H1 (cell line): ENCODE data around the gene CDC42BPB. TPM values are rescaled to one million over a fixed set of nuclear protein-coding genes. Genes with fewer than 3 reads are reported as not detected.

Experiments used
- CTCF ChIA-PET: fragments of 300-600 bp; sonication (Branson Sonifier 250); formaldehyde crosslinking; loops from one replicate; lab custom pipeline; 2021; ENCODE audit not compliant: partially characterized antibody; lab: Charles Lee
- POLR2A ChIA-PET: fragments of 300-600 bp; sonication (Branson Sonifier 250); formaldehyde crosslinking; loops from one replicate; lab custom pipeline; 2021; ENCODE audit warnings: inconsistent platforms; ENCODE audit not compliant: partially characterized antibody; lab: Charles Lee
- DNase-seq, 2 experiments: peaks; one replicate each; pipeline versions ENCODE4 v3.0.0 to v3.0.0-alpha.2; 2010 to 2022; ENCODE audit warnings: low spot score in 2 of 2, low read depth in 1 of 2, mixed read lengths in 1 of 2
- FAIRE-seq: peaks from 2 replicates; lab custom pipeline; 2011; peaks lifted over from hg19 to GRCh38; lab: Jason Lieb, UNC
- H2AFZ ChIP-seq: 2 replicates; pipeline ENCODE4 v1.8.1; 2012; ENCODE audit warnings: low read length, inconsistent platforms
- H2AK5ac ChIP-seq: 2 replicates; pipeline ENCODE4 v1.6.1; 2013; ENCODE audit warnings: low read depth, low read length
- H2BK120ac ChIP-seq: replicated peaks from 2 replicates; pipeline ENCODE3; 2013; ENCODE audit warnings: low read depth, low read length, inconsistent platforms
- H2BK12ac ChIP-seq: 2 replicates; pipeline ENCODE4 v1.6.1; 2013; ENCODE audit warnings: low read depth, low read length
- H2BK15ac ChIP-seq: 2 replicates; pipeline ENCODE4 v1.6.1; 2013; ENCODE audit warnings: low read length
- H2BK20ac ChIP-seq: 2 replicates; pipeline ENCODE4 v1.6.1; 2013; ENCODE audit warnings: low read length
- H2BK5ac ChIP-seq: 2 replicates; pipeline ENCODE4 v1.6.1; 2013; ENCODE audit warnings: low read depth, low read length
- H3K14ac ChIP-seq: 2 replicates; pipeline ENCODE4 v1.6.1; 2013; ENCODE audit warnings: inconsistent platforms; ENCODE audit not compliant: insufficient read length
- H3K18ac ChIP-seq: 2 replicates; pipeline ENCODE4 v1.6.1; 2013; ENCODE audit warnings: low read length; ENCODE audit errors: extremely low read depth
- H3K23ac ChIP-seq: 2 replicates; pipeline ENCODE4 v1.6.1; 2013; ENCODE audit warnings: inconsistent platforms; ENCODE audit not compliant: insufficient read length
- H3K23me2 ChIP-seq: 2 replicates; pipeline ENCODE4 v1.6.1; 2013; ENCODE audit warnings: low read depth, low read length
- H3K27ac ChIP-seq: 2 replicates; pipeline ENCODE4 v1.6.1; 2011; ENCODE audit warnings: low read depth, low read length, inconsistent platforms
- H3K27me3 ChIP-seq, 4 experiments: replicated peaks in 1 of 4; 1 replicate in 1 of 4; 2 replicates in 3 of 4; pipeline versions ENCODE4 v1.6.1 to v1.8.1; 2011 to 2013; ENCODE audit warnings: low read length in 3 of 4, mild to moderate bottlenecking in 3 of 4, inconsistent platforms in 2 of 4, mixed read lengths in 2 of 4, moderate library complexity in 1 of 4; ENCODE audit not compliant: control insufficient read depth in 3 of 4, insufficient read depth in 3 of 4; ENCODE audit errors: extremely low read depth in 1 of 4
- H3K36me3 ChIP-seq, 4 experiments: 2 replicates each; pipeline versions ENCODE4 v1.6.1 to v1.8.1; 2011 to 2013; ENCODE audit warnings: mild to moderate bottlenecking in 4 of 4, low read length in 3 of 4, moderate library complexity in 2 of 4, control low read depth in 1 of 4, inconsistent platforms in 1 of 4; ENCODE audit not compliant: insufficient read depth in 4 of 4, control insufficient read depth in 2 of 4
- H3K4ac ChIP-seq: replicated peaks from 2 replicates; pipeline ENCODE3; 2013; ENCODE audit warnings: low read length, low read depth, mixed read lengths, inconsistent platforms; ENCODE audit not compliant: insufficient read length
- H3K4me1 ChIP-seq, 4 experiments: replicated peaks in 1 of 4; 1 replicate in 1 of 4; 2 replicates in 3 of 4; pipeline versions ENCODE4 v1.6.1 to v1.8.1; 2011 to 2013; ENCODE audit warnings: low read length in 3 of 4, inconsistent platforms in 2 of 4, mixed read lengths in 1 of 4; ENCODE audit not compliant: insufficient read depth in 4 of 4, control insufficient read depth in 3 of 4
- H3K4me2 ChIP-seq, 2 experiments: 2 replicates each; pipeline versions ENCODE4 v1.6.1 to v1.8.1; 2011 to 2013; ENCODE audit warnings: low read depth in 2 of 2, low read length in 2 of 2, control low read depth in 1 of 2, inconsistent platforms in 1 of 2, mild to moderate bottlenecking in 1 of 2; ENCODE audit not compliant: insufficient read depth in 1 of 2
- H3K4me3 ChIP-seq, 4 experiments: fragments of 200-600, 300-600 bp in 1 of 4; sonication (generic), shearing (Covaris generic), sonication (Bioruptor Twin) in 1 of 4; 2 replicates each; pipeline versions ENCODE4 v1.5.1 to v1.8.1; 2011 to 2016; ENCODE audit warnings: low read length in 4 of 4, low read depth in 3 of 4, control low read depth in 2 of 4, inconsistent platforms in 2 of 4, mild to moderate bottlenecking in 2 of 4, mixed read lengths in 1 of 4, moderate library complexity in 1 of 4; ENCODE audit not compliant: insufficient read depth in 2 of 4; ENCODE audit errors: extremely low read depth in 1 of 4
- H3K56ac ChIP-seq: replicated peaks from 2 replicates; pipeline ENCODE3; 2013; ENCODE audit warnings: low read depth, mild to moderate bottlenecking, mixed read lengths, low read length, inconsistent platforms; ENCODE audit not compliant: insufficient read length
- H3K79me1 ChIP-seq: 2 replicates; pipeline ENCODE4 v1.6.1; 2013; ENCODE audit warnings: low read depth, low read length, control low read depth
- H3K79me2 ChIP-seq, 2 experiments: 2 replicates each; pipeline versions ENCODE4 v1.6.1 to v1.8.1; 2012 to 2013; ENCODE audit warnings: low read length in 2 of 2, mild to moderate bottlenecking in 2 of 2, inconsistent platforms in 1 of 2; ENCODE audit not compliant: insufficient read depth in 2 of 2, control insufficient read depth in 1 of 2
- H3K9ac ChIP-seq, 4 experiments: replicated peaks in 1 of 4; 1 replicate in 1 of 4; 2 replicates in 3 of 4; pipeline versions ENCODE4 v1.6.1 to v1.8.1; 2011 to 2013; ENCODE audit warnings: low read depth in 3 of 4, low read length in 3 of 4, control low read depth in 2 of 4, mild to moderate bottlenecking in 2 of 4, moderate library complexity in 2 of 4, inconsistent platforms in 1 of 4; ENCODE audit errors: extremely low read depth in 1 of 4
- H3K9me3 ChIP-seq, 2 experiments: 2 replicates each; pipeline versions ENCODE4 v1.6.1 to v1.8.1; 2012 to 2013; ENCODE audit warnings: mild to moderate bottlenecking in 2 of 2, moderate library complexity in 2 of 2, control low read depth in 1 of 2, inconsistent platforms in 1 of 2, low read depth in 1 of 2, low read length in 1 of 2, mixed read lengths in 1 of 2; ENCODE audit not compliant: insufficient read depth in 2 of 2
- H4K20me1 ChIP-seq, 2 experiments: replicated peaks in 1 of 2; 2 replicates each; pipeline versions ENCODE3 to v1.8.1; 2011 to 2013; ENCODE audit warnings: inconsistent platforms in 2 of 2, low read length in 2 of 2, mild to moderate bottlenecking in 1 of 2; ENCODE audit not compliant: insufficient read depth in 2 of 2, control insufficient read depth in 1 of 2
- H4K5ac ChIP-seq: 2 replicates; pipeline ENCODE4 v1.6.1; 2013; ENCODE audit warnings: low read length, low read depth, mixed read lengths, inconsistent platforms; ENCODE audit not compliant: insufficient read length
- H4K8ac ChIP-seq: 2 replicates; pipeline ENCODE4 v1.8.0; 2013; ENCODE audit warnings: mild to moderate bottlenecking, moderate library complexity, low read length, inconsistent platforms; ENCODE audit not compliant: insufficient read depth; ENCODE audit errors: extremely low read depth
- H4K91ac ChIP-seq: replicated peaks from 2 replicates; pipeline ENCODE3; 2013; ENCODE audit warnings: low read length, mixed read lengths, inconsistent platforms; ENCODE audit not compliant: insufficient read length
- CTBP2 ChIP-seq: IDR thresholded peaks from 2 replicates; pipeline ENCODE4 v1.7.0; 2011; ENCODE audit warnings: borderline replicate concordance, mild to moderate bottlenecking, moderate library complexity, mixed read lengths, low read length; ENCODE audit not compliant: insufficient read depth, insufficient read length
- EP300 ChIP-seq, 2 experiments: IDR thresholded peaks; 1 replicate in 1 of 2; 2 replicates in 1 of 2; pipeline ENCODE4 v1.6.1; 2011 to 2012; ENCODE audit warnings: low read depth in 2 of 2, low read length in 2 of 2, mild to moderate bottlenecking in 2 of 2, borderline replicate concordance in 1 of 2, inconsistent platforms in 1 of 2, moderate library complexity in 1 of 2
- JUND ChIP-seq: IDR thresholded peaks from 2 replicates; pipeline ENCODE4 v1.6.1; 2011; ENCODE audit warnings: mild to moderate bottlenecking, improper control_type of control experiment, low read length
- RAD21 ChIP-seq, 2 experiments: IDR thresholded peaks in 1 of 2; conservative IDR thresholded peaks in 1 of 2; 2 replicates each; pipeline ENCODE4 v1.6.1; 2011; ENCODE audit warnings: low read depth in 2 of 2, low read length in 2 of 2, improper control_type of control experiment in 1 of 2, inconsistent platforms in 1 of 2, mild to moderate bottlenecking in 1 of 2, moderate library complexity in 1 of 2
- WGBS, 2 experiments: shearing (Covaris generic) in 1 of 2; methylation state at CpG; one replicate each; pipeline versions ENCODE4 v1.1.6 to v1.1.7; 2013 to 2015; ENCODE audit warnings: low lambda C conversion rate in 2 of 2, mixed read lengths in 2 of 2, inconsistent platforms in 1 of 2, low coverage in 1 of 2, missing lambda C conversion rate in 1 of 2; ENCODE audit not compliant: insufficient replicate concordance in 2 of 2, insufficient coverage in 1 of 2, insufficient read length in 1 of 2; ENCODE audit errors: extremely low coverage in 1 of 2, missing lambda C conversion rate in 1 of 2; 5-methylcytosine and 5-hydroxymethylcytosine counted together
- polyA plus RNA-seq, 7 experiments: library from polyadenylated mRNA; depleted of rRNA in 3 of 7; stranded (reverse) in 5 of 7; unstranded in 2 of 7; fragments of >200 nt in 5 of 7; fragments of 200-250 nt in 2 of 7; gene quantifications; 1 replicate in 5 of 7; 2 replicates in 1 of 7; 4 replicates in 1 of 7; pipeline versions ENCODE4 v1.2.1 to v1.2.3, GENCODE V29; 2011 to 2013; ENCODE audit warnings: missing spikeins in 2 of 7, mixed read lengths in 2 of 7
- total RNA-seq: library from RNA; stranded (reverse); fragmentation: NEBNext Ultra II Directional; extraction: Animal tissue kit (Norgen Biotek cat#: 25700); gene quantifications from 2 replicates; pipeline ENCODE4 v1.2.1, GENCODE V29; 2021
- TF ChIP-seq, protein P1 (sequence below): IDR thresholded peaks from 2 replicates; pipeline ENCODE4 v1.6.1; 2012; ENCODE audit warnings: inconsistent platforms
- TF ChIP-seq, protein P2 (sequence below): IDR thresholded peaks from 2 replicates; pipeline ENCODE4 v1.6.1; 2012; ENCODE audit warnings: inconsistent platforms

Gene CDC42BPB
- total and polyA plus RNA-seq, 2 of the 8 experiments (the other 6 are each of a cell fraction or from before 2014, with no cell fraction given): 51.2 to 88.2 TPM

GRCh38 chr14:102926104-102926503, 131.2 kb downstream of the CDC42BPB start:
- peak overlapping the region; percentile 68 for H2BK5ac ChIP-seq
- CTCF ChIA-PET: interaction anchor here (2.7 kb wide), 1 partner anchor 232 kb away, joined by 17 read pairs; no protein-coding TSS in a partner anchor

More at GRCh38 chr14:102926104-102926503, 131.2 kb downstream of the CDC42BPB start:
- no peak overlapping the region for H2BK20ac ChIP-seq
- H3K14ac ChIP-seq: no peak overlapping the region
- peak overlapping the region; percentile 92; the same call in 1 of the 2 replicates for H2BK12ac ChIP-seq
- peaks cover 0 to 11% of the 10 kb centered on the region in 2 experiments for H4K20me1 ChIP-seq
- H3K4me3 ChIP-seq: peak overlapping the region in 1 of 4 experiments; percentile 2; a peak in 2 of 8 replicates
- H3K23ac ChIP-seq: no peak overlapping the region
- TF ChIP-seq, protein P1, sequence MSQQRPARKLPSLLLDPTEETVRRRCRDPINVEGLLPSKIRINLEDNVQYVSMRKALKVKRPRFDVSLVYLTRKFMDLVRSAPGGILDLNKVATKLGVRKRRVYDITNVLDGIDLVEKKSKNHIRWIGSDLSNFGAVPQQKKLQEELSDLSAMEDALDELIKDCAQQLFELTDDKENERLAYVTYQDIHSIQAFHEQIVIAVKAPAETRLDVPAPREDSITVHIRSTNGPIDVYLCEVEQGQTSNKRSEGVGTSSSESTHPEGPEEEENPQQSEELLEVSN: 0 out of 2 replicates have a peak, but pooled peaks have one; percentile 30
- TF ChIP-seq JUND: no peak
- TF ChIP-seq CTBP2: no peak
- no peak for TF ChIP-seq EP300 (IDR thresholded peaks at IDR 0.05; ENCODE audit: borderline replicate concordance in 1 of 2, low read depth in 2 of 2, low read length in 2 of 2)
- TF ChIP-seq, protein P2, sequence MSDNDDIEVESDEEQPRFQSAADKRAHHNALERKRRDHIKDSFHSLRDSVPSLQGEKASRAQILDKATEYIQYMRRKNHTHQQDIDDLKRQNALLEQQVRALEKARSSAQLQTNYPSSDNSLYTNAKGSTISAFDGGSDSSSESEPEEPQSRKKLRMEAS: peak; percentile 36; the same call in 1 of the 2 replicates
- TF ChIP-seq RAD21 (IDR thresholded peaks at IDR 0.05 in 1 of 2, conservative IDR thresholded peaks at IDR 0.05 in 1 of 2; ENCODE audit: low read depth in 2 of 2, low read length in 2 of 2): no peak
- no peaks in the 10 kb centered on the region for H3K79me2 ChIP-seq
- 0 out of 2 replicates have a peak overlapping the region, but pooled peaks have one; percentile 34 for H2AFZ ChIP-seq
- H4K8ac ChIP-seq: no peak overlapping the region
- peak overlapping the region; percentile 62; the same call in 1 of the 2 replicates for H3K18ac ChIP-seq
- 36% methylated on average over 12 of the region's 12 CpGs; no CpG with 5 or more reads in 1 of the 2 experiments for WGBS, 2 experiments
- H3K4me1 ChIP-seq: peaks cover 5 to 40% (median 24%) of the 10 kb centered on the region in 4 experiments
- no peaks in the 10 kb centered on the region for H3K79me1 ChIP-seq
- H3K23me2 ChIP-seq: peaks cover 36% of the 10 kb centered on the region; the same call in 1 of the 2 replicates
- peak overlapping the region; percentile 32; the same call in 1 of the 2 replicates for H2AK5ac ChIP-seq
- H2BK120ac ChIP-seq: no peak overlapping the region
- peaks cover 43 to 94% (median 80%) of the 10 kb centered on the region in 4 experiments for H3K27me3 ChIP-seq
- H4K5ac ChIP-seq: no peak overlapping the region
- POLR2A ChIA-PET: no interaction called here
- H2BK15ac ChIP-seq: 0 out of 2 replicates have a peak overlapping the region, but pooled peaks have one; percentile 12
- no peak for FAIRE-seq
- H3K27ac ChIP-seq: no peak overlapping the region
- H3K36me3 ChIP-seq: peaks cover 0 to 6% (median 0%) of the 10 kb centered on the region in 4 experiments; a peak in 1 of 8 replicates
- H3K9ac ChIP-seq: no peak overlapping the region
- no peak overlapping the region for H3K56ac ChIP-seq
- H3K4ac ChIP-seq: no peak overlapping the region
- H4K91ac ChIP-seq: no peak overlapping the region
- peak overlapping the region; percentile 25 to 58; a peak in 3 of 4 replicates for H3K4me2 ChIP-seq
- no peak for DNase-seq
- H3K9me3 ChIP-seq: no peaks in the 10 kb centered on the region
